ENCODE measurements around the gene TBCK.

DNA sequence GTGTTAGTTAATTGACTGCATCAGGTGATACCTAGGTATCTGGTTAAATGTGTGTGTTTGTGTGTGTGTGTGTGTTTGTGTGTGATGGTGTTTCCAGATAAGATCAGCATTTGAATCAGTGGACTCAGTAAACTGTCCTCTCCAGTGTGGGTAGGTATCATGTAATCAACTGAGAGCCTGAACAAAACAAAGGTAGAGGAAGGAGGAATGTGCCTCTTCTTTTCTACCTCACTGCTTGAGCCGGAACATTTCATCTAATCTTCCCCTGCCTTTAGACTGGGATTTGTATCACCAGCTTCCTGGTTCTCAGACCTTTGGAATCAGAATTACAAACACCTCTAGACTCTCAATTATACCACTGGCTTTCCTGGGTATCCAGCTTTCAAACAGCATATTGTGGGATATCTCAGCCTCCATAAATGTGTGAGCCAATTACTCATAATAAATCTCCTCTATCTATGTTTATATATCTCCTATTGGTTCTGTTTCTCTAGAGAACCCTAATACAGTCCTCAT lies 120.5 kb downstream of the TBCK start:
- TF ChIP-seq, protein P1, sequence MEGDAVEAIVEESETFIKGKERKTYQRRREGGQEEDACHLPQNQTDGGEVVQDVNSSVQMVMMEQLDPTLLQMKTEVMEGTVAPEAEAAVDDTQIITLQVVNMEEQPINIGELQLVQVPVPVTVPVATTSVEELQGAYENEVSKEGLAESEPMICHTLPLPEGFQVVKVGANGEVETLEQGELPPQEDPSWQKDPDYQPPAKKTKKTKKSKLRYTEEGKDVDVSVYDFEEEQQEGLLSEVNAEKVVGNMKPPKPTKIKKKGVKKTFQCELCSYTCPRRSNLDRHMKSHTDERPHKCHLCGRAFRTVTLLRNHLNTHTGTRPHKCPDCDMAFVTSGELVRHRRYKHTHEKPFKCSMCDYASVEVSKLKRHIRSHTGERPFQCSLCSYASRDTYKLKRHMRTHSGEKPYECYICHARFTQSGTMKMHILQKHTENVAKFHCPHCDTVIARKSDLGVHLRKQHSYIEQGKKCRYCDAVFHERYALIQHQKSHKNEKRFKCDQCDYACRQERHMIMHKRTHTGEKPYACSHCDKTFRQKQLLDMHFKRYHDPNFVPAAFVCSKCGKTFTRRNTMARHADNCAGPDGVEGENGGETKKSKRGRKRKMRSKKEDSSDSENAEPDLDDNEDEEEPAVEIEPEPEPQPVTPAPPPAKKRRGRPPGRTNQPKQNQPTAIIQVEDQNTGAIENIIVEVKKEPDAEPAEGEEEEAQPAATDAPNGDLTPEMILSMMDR (IDR thresholded peaks at IDR 0.05 in 8 of 11, conservative IDR thresholded peaks at IDR 0.05 in 3 of 11), result no peak
- no peak for TF ChIP-seq POLR2A (IDR thresholded peaks at IDR 0.05)

Data from spleen (tissue), 7 donors.